CD4-positive, alpha-beta T cell treated with Interleukin-10 for 1 hour (primary cell): ENCODE data around the gene BRCC3.
"Not testable (repeated sequence)": the region's sequence is repeated elsewhere in the genome, so short reads cannot be mapped to it uniquely, and the experiment has no call there.

Source experiments
- DNase-seq: peaks from one replicate; pipeline ENCODE4 v3.0.0-alpha.2; 2020

BRCC3 gene

GRCh38 chrX:155061760-155062159 lies 9.5 kb upstream of the BRCC3 start:
- no peak for DNase-seq

- DNase-seq: no peak
Measured at GRCh38 chrX:155065035-155065734, 6.1 kb upstream of the BRCC3 start.

GRCh38 chrX:155068165-155068564 lies 3.1 kb upstream of the BRCC3 start:
- DNase-seq: no peak

GRCh38 chrX:155069414-155069813 lies 1.9 kb upstream of the BRCC3 start:
- DNase-seq: no peak

- DNase-seq: peak; percentile 0
Measured at GRCh38 chrX:155070038-155070437, 1.3 kb upstream of the BRCC3 start.

GRCh38 chrX:155070663-155070974 lies 689 bp upstream of the BRCC3 start:
- DNase-seq: no peak

GRCh38 chrX:155071694-155072280 lies 479 bp downstream of the BRCC3 start:
- DNase-seq: peak; percentile 7

- peak; percentile 53 for DNase-seq
Measured at GRCh38 chrX:155086202-155086840, 15.0 kb downstream of the BRCC3 start.

GRCh38 chrX:155086961-155087735 lies 15.8 kb downstream of the BRCC3 start:
- no peak for DNase-seq

- DNase-seq: peak; percentile 61
Measured at GRCh38 chrX:155094468-155095061, 23.3 kb downstream of the BRCC3 start.

- no peak for DNase-seq
Measured at GRCh38 chrX:155105919-155106318, 34.6 kb downstream of the BRCC3 start.

- DNase-seq: no peak
Measured at GRCh38 chrX:155108427-155108826, 37.1 kb downstream of the BRCC3 start.

GRCh38 chrX:155112171-155112570 lies 40.9 kb downstream of the BRCC3 start:
- DNase-seq: no peak

GRCh38 chrX:155113097-155113496 lies 41.8 kb downstream of the BRCC3 start:
- no peak for DNase-seq

GRCh38 chrX:155115174-155115819 lies 44.0 kb downstream of the BRCC3 start:
- no peak for DNase-seq

GRCh38 chrX:155127465-155127864 lies 56.2 kb downstream of the BRCC3 start:
- DNase-seq: no peak

- DNase-seq: no peak
Measured at GRCh38 chrX:155127940-155128339, 56.6 kb downstream of the BRCC3 start.

- DNase-seq: no peak
Measured at GRCh38 chrX:155132110-155132509, 60.8 kb downstream of the BRCC3 start.

GRCh38 chrX:155134255-155134654 lies 62.9 kb downstream of the BRCC3 start:
- DNase-seq: no peak

GRCh38 chrX:155143959-155144548 lies 72.7 kb downstream of the BRCC3 start:
- DNase-seq: no peak

- DNase-seq: no peak
Measured at GRCh38 chrX:155144926-155145325, 73.6 kb downstream of the BRCC3 start.

GRCh38 chrX:155147612-155148011 lies 76.3 kb downstream of the BRCC3 start:
- DNase-seq: not testable (repeated sequence)
